Measurements from ENCODE around the gene YWHAG.

GRCh38 chr7:76286842-76287403 lies 71.9 kb downstream of the YWHAG start:
- TF ChIP-seq CTCF (IDR thresholded peaks at IDR 0.05) = no peak
- no peak for TF ChIP-seq POLR2A (IDR thresholded peaks at IDR 0.05)
- TF ChIP-seq EP300 (IDR thresholded peaks at IDR 0.05) = no peak
- TF ChIP-seq POLR2AphosphoS5 (IDR thresholded peaks at IDR 0.05) = no peak
